ENCODE data around the gene KRT9. TPM values are rescaled to one million over a fixed set of nuclear protein-coding genes. Genes with fewer than 3 reads are reported as not detected.

The KRT9 gene
- polyA plus RNA-seq, 12 donors: 0.17 to 0.44 TPM; not detected in 10

GRCh38 chr17:41531993-41532392 is 39.9 kb downstream of the KRT9 start:
- no peak for DNase-seq

GRCh38 chr17:41530062-41531048 is 41.5 kb downstream of the KRT9 start:
- no peak for DNase-seq

GRCh38 chr17:41529491-41529915 is 42.4 kb downstream of the KRT9 start:
- no peak for DNase-seq

- DNase-seq: no peak
Measured at GRCh38 chr17:41528959-41529353, 42.9 kb downstream of the KRT9 start.

GRCh38 chr17:41527063-41528023 is 44.5 kb downstream of the KRT9 start:
- no peak for DNase-seq

GRCh38 chr17:41524261-41524660 is 47.6 kb downstream of the KRT9 start:
- DNase-seq: no peak

GRCh38 chr17:41523787-41524186 is 48.1 kb downstream of the KRT9 start:
- no peak for DNase-seq

- DNase-seq: no peak
Measured at GRCh38 chr17:41523225-41523593, 48.6 kb downstream of the KRT9 start.

GRCh38 chr17:41522301-41523224 is 49.3 kb downstream of the KRT9 start:
- DNase-seq: no peak

- no peak for DNase-seq
Measured at GRCh38 chr17:41521574-41522261, 50.1 kb downstream of the KRT9 start.

GRCh38 chr17:41520821-41521521 is 50.9 kb downstream of the KRT9 start:
- DNase-seq: no peak

GRCh38 chr17:41519501-41520224 is 52.2 kb downstream of the KRT9 start:
- no peak for DNase-seq

- no peak for DNase-seq
Measured at GRCh38 chr17:41518789-41519449, 52.9 kb downstream of the KRT9 start, which contains the start of gene KRT15. KRT15 (minus strand) TSS chr17:41518890; CDS start chr17:41518827, 63 bp downstream.

GRCh38 chr17:41518031-41518430 is 53.8 kb downstream of the KRT9 start:
- DNase-seq: no peak

GRCh38 chr17:41516830-41517283 is 55.0 kb downstream of the KRT9 start:
- no peak for DNase-seq

- DNase-seq: no peak
Measured at GRCh38 chr17:41516147-41516829, 55.6 kb downstream of the KRT9 start.

Measured in muscle of arm (tissue), 12 donors.